HUES64 (cell line): ENCODE results near the gene NPHP4.
A peak's percentile ranks its signal among the peaks of the same experiment; 100 is the strongest.

Experiments used
- H3K27ac ChIP-seq: 2 replicates; pipeline ENCODE4 v1.7.0; 2013; ENCODE audit warnings: low read depth, low read length, inconsistent platforms
- H3K27me3 ChIP-seq: 2 replicates; pipeline ENCODE4 v1.6.1; 2013; ENCODE audit warnings: mild to moderate bottlenecking, low read length; ENCODE audit not compliant: insufficient read depth
- H3K36me3 ChIP-seq: 2 replicates; pipeline ENCODE4 v1.6.1; 2013; ENCODE audit warnings: mild to moderate bottlenecking, low read length; ENCODE audit not compliant: insufficient read depth
- H3K4me1 ChIP-seq: 2 replicates; pipeline ENCODE4 v1.6.1; 2013; ENCODE audit warnings: mild to moderate bottlenecking, low read length, moderate library complexity; ENCODE audit not compliant: insufficient read depth
- H3K4me3 ChIP-seq: 2 replicates; pipeline ENCODE4 v1.5.1; 2013; ENCODE audit warnings: mild to moderate bottlenecking, low read length, moderate library complexity
- H3K9ac ChIP-seq: 2 replicates; pipeline ENCODE4 v1.6.1; 2013; ENCODE audit warnings: mild to moderate bottlenecking, low read depth, low read length
- H3K9me3 ChIP-seq: 2 replicates; pipeline ENCODE4 v1.6.1; 2013; ENCODE audit warnings: low read depth, low read length; ENCODE audit not compliant: insufficient read depth
- WGBS: fragments of 150-250, 120-280 bp; methylation state at CpG from one replicate; pipeline ENCODE4 v1.1.7; 2013; ENCODE audit warnings: missing lambda C conversion rate; 5-methylcytosine and 5-hydroxymethylcytosine counted together

Gene NPHP4

DNA sequence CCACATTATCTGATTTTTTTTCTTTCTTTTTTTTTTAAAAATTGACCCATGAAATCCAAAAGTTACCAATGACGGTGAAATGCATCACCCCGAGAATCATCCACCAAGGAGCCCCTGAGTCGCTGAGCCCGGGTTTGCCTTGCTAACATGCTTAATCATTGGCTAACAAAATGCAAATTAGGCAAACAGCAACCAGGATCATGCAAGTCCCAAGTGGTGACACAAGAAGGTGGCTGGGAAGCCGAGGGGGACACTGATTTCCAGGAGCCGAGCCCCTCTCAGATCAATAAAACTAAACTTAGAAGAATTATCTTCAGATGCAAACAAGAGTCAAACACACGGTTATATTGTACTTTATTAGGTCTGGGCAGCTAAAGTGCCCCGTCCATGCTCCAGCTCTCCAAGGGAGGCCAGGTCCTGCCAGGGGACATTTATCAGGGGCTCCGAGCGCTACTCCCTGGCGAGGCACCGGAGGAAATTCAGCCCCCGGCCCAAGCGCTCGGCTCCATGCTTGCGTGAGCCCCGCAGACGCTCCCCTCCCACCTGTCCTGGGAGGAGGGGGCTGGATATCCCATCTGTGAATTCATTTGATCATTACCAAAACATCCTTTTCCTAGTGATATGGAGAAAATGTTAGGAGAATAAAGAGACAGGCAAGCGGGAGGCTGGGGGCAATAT, 154.1 kb downstream of the NPHP4 start:
- no peak overlapping the region for H3K9ac ChIP-seq
- no peaks in the 10 kb centered on the region for H3K36me3 ChIP-seq
- no peaks in the 10 kb centered on the region for H3K27me3 ChIP-seq
- H3K4me1 ChIP-seq, result peaks cover 10% of the 10 kb centered on the region; the same call in 1 of the 2 replicates
- no peak overlapping the region for H3K4me3 ChIP-seq
- H3K9me3 ChIP-seq, result no peaks in the 10 kb centered on the region
- WGBS, result 92% methylated on average over 18 of the region's 19 CpGs
- no peak overlapping the region for H3K27ac ChIP-seq

DNA sequence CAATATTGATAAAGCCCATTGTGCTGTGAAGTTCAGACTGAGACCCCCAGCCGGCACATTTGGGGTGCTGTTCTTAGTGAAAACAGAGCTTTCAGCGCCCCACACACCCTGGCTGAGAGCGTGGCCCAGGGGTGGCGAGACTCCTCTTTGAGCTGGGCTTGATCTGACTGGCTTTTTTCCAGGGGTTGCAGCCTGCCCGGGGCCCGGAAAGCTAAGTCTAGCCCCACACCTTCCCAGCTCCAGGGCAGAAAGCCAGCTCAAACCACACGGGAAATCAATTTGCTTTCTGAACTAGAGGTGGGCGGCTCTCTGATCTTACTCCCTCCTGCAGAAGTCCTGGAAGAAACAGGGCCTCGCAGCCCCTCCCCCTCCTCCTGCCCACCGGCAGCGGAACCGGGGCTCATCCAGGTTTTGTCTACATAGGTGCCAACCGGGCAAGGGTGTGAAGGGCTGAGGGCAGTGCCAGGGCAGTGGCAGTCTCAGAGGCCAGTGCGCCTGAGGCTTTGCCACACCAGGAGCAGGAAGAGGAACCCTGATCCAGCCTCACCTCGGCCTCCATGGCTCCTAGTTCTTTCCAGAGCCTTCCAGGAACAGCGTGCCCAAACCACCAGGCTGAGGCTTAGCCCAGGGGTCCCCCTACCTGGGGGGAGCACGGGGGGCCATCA, 155.3 kb downstream of the NPHP4 start:
- no peak overlapping the region; the same call in 1 of the 2 replicates for H3K27ac ChIP-seq
- H3K36me3 ChIP-seq, result no peaks in the 10 kb centered on the region
- no peak overlapping the region for H3K9ac ChIP-seq
- WGBS, result 75% methylated on average over 17 of the region's 17 CpGs
- no peaks in the 10 kb centered on the region for H3K27me3 ChIP-seq
- H3K4me1 ChIP-seq, result peaks cover 17% of the 10 kb centered on the region
- no peaks in the 10 kb centered on the region for H3K9me3 ChIP-seq
- H3K4me3 ChIP-seq, result no peak overlapping the region

GRCh38 chr1:5835179-5835562, 157.1 kb downstream of the NPHP4 start:
- Histone ChIP-seq H3K27me3 (no peaks in the 10 kb centered on the region), H3K36me3 (no peaks in the 10 kb centered on the region), H3K9ac (no peak overlapping the region), H3K9me3 (no peaks in the 10 kb centered on the region), H3K4me1 (peaks cover 27% of the 10 kb centered on the region), H3K4me3 (no peak overlapping the region), H3K27ac (no peak overlapping the region)
- WGBS, result 84% methylated on average over 8 of the region's 8 CpGs

DNA sequence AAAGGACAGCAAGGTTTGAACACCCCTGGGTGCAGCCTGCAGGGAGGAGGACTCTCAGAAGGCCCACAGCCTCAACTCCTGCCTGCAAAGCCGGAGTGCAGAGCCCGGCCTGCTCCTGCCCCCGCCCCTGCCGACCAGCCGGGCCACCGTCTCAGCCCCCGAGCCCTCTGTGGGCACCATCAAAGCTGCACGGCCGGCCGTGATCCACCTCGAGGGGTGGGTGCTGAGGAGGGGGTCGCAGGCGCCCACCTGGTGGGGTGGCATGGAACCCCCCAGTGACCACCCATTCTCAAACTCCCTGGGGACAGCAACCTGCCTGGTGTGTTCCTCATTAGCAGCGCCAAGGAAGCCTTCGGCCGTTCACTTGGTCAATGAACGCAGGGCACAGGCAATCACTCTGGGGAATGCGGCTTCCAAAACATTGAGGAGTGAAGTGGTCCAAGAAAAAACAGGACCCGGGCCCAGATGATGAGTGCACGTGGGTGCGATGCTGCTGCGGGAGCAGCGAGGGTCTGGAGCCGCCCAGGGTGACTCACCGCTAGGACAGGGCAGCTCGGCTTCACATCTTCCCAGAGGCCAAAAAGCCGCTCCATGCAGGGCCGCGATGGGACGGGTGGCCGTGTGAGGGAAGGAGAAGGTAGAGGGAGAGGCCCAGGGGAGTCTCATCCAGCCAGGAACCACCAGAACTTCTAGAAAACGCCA, 157.6 kb downstream of the NPHP4 start:
- no peak overlapping the region for H3K27ac ChIP-seq
- no peaks in the 10 kb centered on the region for H3K9me3 ChIP-seq
- H3K9ac ChIP-seq, result no peak overlapping the region
- WGBS, result 87% methylated on average over 32 of the region's 32 CpGs
- no peak overlapping the region for H3K4me3 ChIP-seq
- no peaks in the 10 kb centered on the region for H3K27me3 ChIP-seq
- H3K36me3 ChIP-seq, result no peaks in the 10 kb centered on the region
- H3K4me1 ChIP-seq, result peaks cover 27% of the 10 kb centered on the region

DNA sequence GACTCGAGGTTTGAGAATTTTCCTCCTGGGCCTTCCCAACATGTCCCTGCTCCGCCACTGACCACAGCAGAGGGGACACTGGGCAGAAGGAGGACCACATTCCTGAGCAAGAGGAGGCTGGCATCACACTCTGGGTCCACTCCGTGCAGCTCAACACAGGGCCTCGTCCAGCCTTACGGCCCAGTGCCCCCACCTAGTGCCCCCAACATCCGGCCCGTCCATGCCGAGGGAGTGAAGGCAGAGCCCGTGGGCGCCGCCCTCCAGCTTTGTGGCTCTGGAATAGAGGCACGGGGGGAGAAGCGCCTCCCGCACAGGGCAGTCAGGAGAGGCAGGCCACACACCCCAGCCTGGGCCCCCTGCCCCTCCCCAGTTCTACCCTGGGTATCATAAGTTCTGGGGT, 158.3 kb downstream of the NPHP4 start:
- Histone ChIP-seq H3K9ac (no peak overlapping the region), H3K4me1 (peaks cover 27% of the 10 kb centered on the region), H3K27me3 (no peaks in the 10 kb centered on the region), H3K9me3 (no peaks in the 10 kb centered on the region), H3K36me3 (no peaks in the 10 kb centered on the region), H3K27ac (no peak overlapping the region), H3K4me3 (no peak overlapping the region)
- WGBS, result 96% methylated on average over 14 of the region's 14 CpGs

- H3K4me3 ChIP-seq, result no peak overlapping the region
- H3K4me1 ChIP-seq, result peaks cover 27% of the 10 kb centered on the region
- no peak overlapping the region for H3K27ac ChIP-seq
- no peaks in the 10 kb centered on the region for H3K9me3 ChIP-seq
- no peaks in the 10 kb centered on the region for H3K36me3 ChIP-seq
- 90% methylated on average over 40 of the region's 40 CpGs for WGBS
- no peaks in the 10 kb centered on the region for H3K27me3 ChIP-seq
- no peak overlapping the region for H3K9ac ChIP-seq
Measured at GRCh38 chr1:5832916-5833895, 159.0 kb downstream of the NPHP4 start.

DNA sequence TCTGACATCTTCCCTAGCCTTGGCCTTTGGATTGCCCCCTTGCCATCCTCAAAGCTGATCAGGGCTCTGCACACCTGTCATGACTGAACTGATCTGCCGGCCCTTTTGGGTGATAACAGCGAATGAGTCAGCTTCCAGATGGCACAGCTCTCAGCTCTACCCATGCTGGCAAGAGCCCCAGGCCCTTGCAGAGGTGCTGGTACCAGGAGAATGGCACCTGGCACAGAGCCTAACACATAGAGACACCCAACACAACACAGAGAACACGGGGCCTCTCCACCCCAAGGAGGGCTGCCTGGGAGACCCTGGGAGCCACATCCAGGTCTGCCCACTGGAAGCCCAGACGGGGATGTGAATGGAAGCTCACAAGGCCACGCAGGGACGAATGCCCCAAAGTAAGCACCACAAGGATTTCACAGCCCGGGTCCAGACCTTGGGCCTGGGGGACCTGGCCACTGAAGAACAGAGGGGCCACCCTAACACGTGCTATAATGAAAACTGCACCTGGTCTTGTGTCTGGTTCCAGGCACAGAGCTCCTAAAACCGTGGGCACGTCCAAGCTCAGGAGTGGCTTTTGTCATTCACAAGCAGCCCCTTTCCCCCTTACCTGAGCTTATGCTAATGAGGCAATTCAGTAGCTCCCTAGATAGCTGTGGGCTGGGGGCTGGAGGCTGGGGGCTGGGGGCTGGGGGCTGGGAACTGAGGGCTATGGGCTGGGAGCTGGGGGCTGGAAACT, 160.5 kb downstream of the NPHP4 start:
- Histone ChIP-seq H3K9me3 (no peaks in the 10 kb centered on the region), H3K27ac (peak overlapping the region; percentile 33; the same call in 1 of the 2 replicates), H3K4me1 (peaks cover 21% of the 10 kb centered on the region), H3K27me3 (no peaks in the 10 kb centered on the region), H3K9ac (no peak overlapping the region), H3K36me3 (no peaks in the 10 kb centered on the region), H3K4me3 (no peak overlapping the region)
- 34% methylated on average over 10 of the region's 10 CpGs for WGBS

DNA sequence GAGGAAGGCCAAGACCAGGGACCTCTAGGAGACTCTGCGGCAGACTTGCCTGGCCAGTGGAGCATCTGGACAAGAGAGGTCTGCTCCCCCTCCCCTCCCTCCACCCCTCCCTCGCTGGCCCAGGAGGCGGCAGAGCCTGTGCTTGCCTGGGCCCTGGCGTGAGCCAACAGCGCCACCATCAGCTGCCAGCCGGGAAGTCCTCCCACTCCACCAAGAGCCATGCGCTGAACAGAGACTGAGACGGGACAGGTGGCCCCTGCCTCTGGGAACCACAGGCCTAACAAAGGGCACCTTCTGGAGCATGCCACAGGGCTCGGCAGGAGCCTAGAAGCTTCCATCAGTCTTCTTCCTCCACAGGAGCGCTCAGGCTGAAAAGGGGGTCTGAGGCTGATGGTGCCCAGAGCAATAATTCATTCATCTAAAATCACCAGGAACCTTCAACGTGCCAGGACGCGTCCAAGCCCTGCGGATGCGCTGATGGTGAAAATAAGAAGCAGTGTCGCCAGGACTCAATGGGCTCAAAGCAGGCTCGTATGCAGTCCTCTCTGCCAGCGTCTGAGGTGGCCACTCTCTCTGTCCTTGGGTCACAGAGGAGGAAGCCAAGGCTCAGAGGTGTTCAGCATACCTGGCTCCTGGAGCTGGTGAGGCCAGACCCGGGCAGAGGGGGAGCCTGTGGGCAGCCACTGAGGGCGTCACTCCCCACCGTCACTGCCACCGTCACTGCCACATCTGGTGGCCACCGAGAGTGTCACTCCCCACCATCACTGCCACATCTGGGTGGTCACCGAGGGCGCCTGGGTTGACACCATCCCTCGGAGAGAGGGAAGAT, 161.2 kb downstream of the NPHP4 start:
- no peaks in the 10 kb centered on the region for H3K27me3 ChIP-seq
- no peak overlapping the region for H3K27ac ChIP-seq
- 65% methylated on average over 26 of the region's 26 CpGs for WGBS
- H3K4me3 ChIP-seq, result no peak overlapping the region
- no peaks in the 10 kb centered on the region for H3K9me3 ChIP-seq
- no peaks in the 10 kb centered on the region for H3K36me3 ChIP-seq
- no peak overlapping the region for H3K9ac ChIP-seq
- H3K4me1 ChIP-seq, result peaks cover 17% of the 10 kb centered on the region

DNA sequence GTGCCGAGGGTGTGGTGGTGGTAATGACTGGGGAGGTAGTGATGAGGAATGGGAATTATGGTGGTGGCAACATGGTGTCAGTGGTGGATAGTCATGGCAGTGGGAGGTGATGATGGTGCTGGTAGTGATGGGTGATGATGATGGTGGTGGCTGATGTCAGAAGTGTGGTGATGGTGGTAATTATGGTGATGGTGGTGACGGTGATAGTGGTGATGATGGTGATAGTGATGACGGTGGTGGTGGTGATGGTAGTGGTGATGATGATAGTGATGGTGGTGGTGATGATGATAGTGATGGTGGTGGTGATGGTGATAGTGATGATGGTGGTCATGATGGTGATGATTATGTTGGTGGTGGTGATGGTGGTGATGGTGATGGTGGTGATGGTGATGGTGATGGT, 162.8 kb downstream of the NPHP4 start:
- Histone ChIP-seq H3K9ac (no peak overlapping the region), H3K27ac (no peak overlapping the region), H3K27me3 (no peaks in the 10 kb centered on the region), H3K4me3 (no peak overlapping the region), H3K36me3 (no peaks in the 10 kb centered on the region), H3K4me1 (peaks cover 17% of the 10 kb centered on the region), H3K9me3 (no peaks in the 10 kb centered on the region)
- 94% methylated on average over 3 of the region's 3 CpGs for WGBS
